H9 (cell line): ENCODE measurements around the gene ITGB2. TPM values are rescaled to one million over a fixed set of nuclear protein-coding genes. Genes with fewer than 3 reads are reported as not detected.
A peak's percentile ranks its signal among the peaks of the same experiment; 100 is the strongest.

Source experiments
- DNase-seq: peaks from one replicate; pipeline ENCODE4 v3.0.0-alpha.2; 2017
- H2AFZ ChIP-seq: one replicate; pipeline ENCODE4 v1.6.1; 2013; ENCODE audit warnings: mild to moderate bottlenecking, low read length, control low read depth, moderate library complexity
- H2AK5ac ChIP-seq: 2 replicates; pipeline ENCODE4 v1.6.1; 2013; ENCODE audit warnings: low read length, control low read depth, mixed read lengths; ENCODE audit not compliant: insufficient read length
- H2BK120ac ChIP-seq: one replicate; pipeline ENCODE4 v1.6.1; 2013; ENCODE audit warnings: low read depth, mild to moderate bottlenecking, low read length, control low read depth, inconsistent platforms; ENCODE audit not compliant: poor library complexity, severe bottlenecking
- H2BK12ac ChIP-seq: 2 replicates; pipeline ENCODE4 v1.6.1; 2013; ENCODE audit warnings: low read length, control low read depth, mixed read lengths, low read depth; ENCODE audit not compliant: insufficient read length
- H2BK15ac ChIP-seq: 2 replicates; pipeline ENCODE4 v1.6.1; 2013; ENCODE audit warnings: low read depth, low read length, control low read depth
- H2BK20ac ChIP-seq: one replicate; pipeline ENCODE4 v1.6.1; 2013; ENCODE audit warnings: low read depth, mild to moderate bottlenecking, low read length, control low read depth, inconsistent platforms; ENCODE audit not compliant: poor library complexity, severe bottlenecking
- H2BK5ac ChIP-seq: 2 replicates; pipeline ENCODE4 v1.6.1; 2013; ENCODE audit warnings: low read length, control low read depth, mixed read lengths; ENCODE audit not compliant: insufficient read length
- H3K14ac ChIP-seq: 2 replicates; pipeline ENCODE4 v1.6.1; 2013; ENCODE audit warnings: low read length, control low read depth; ENCODE audit not compliant: insufficient read depth
- H3K18ac ChIP-seq: 2 replicates; pipeline ENCODE4 v1.6.1; 2013; ENCODE audit warnings: low read depth, mild to moderate bottlenecking, mixed read lengths, low read length, control low read depth; ENCODE audit not compliant: insufficient read length
- H3K23ac ChIP-seq: 2 replicates; pipeline ENCODE4 v1.6.1; 2013; ENCODE audit warnings: low read length, control low read depth, mixed read lengths, low read depth; ENCODE audit not compliant: insufficient read length
- H3K23me2 ChIP-seq: 2 replicates; pipeline ENCODE4 v1.6.1; 2013; ENCODE audit warnings: low read depth, mild to moderate bottlenecking, mixed read lengths, low read length, control low read depth; ENCODE audit not compliant: insufficient read length, poor library complexity, severe bottlenecking
- H3K27ac ChIP-seq: 2 replicates; pipeline ENCODE4 v1.5.1; 2013; ENCODE audit warnings: low read length, control low read depth, mixed read lengths, low read depth; ENCODE audit not compliant: insufficient read length
- H3K27me3 ChIP-seq: 2 replicates; pipeline ENCODE4 v1.6.1; 2013; ENCODE audit warnings: low read length, control low read depth, inconsistent platforms; ENCODE audit not compliant: insufficient read depth
- H3K4ac ChIP-seq: 2 replicates; pipeline ENCODE4 v1.6.1; 2013; ENCODE audit warnings: low read depth, mild to moderate bottlenecking, control low read depth, inconsistent platforms, low read length, moderate library complexity
- H3K4me1 ChIP-seq: 2 replicates; pipeline ENCODE4 v1.6.1; 2013; ENCODE audit warnings: low read length, control low read depth, inconsistent platforms; ENCODE audit not compliant: insufficient read depth
- H3K4me2 ChIP-seq: 2 replicates; pipeline ENCODE4 v1.6.1; 2013; ENCODE audit warnings: low read length, control low read depth, mixed read lengths; ENCODE audit not compliant: insufficient read length, insufficient read depth
- H3K56ac ChIP-seq: 2 replicates; pipeline ENCODE4 v1.6.1; 2013; ENCODE audit warnings: low read depth, mild to moderate bottlenecking, mixed read lengths, low read length, control low read depth; ENCODE audit not compliant: insufficient read length
- H3K79me1 ChIP-seq: 2 replicates; pipeline ENCODE4 v1.6.1; 2013; ENCODE audit warnings: low read depth, mild to moderate bottlenecking, moderate library complexity, low read length, control low read depth, inconsistent platforms; ENCODE audit not compliant: insufficient read depth, poor library complexity, severe bottlenecking
- H3K79me2 ChIP-seq: 2 replicates; pipeline ENCODE4 v1.6.1; 2013; ENCODE audit warnings: low read length, control low read depth, inconsistent platforms; ENCODE audit not compliant: insufficient read depth
- H3K9ac ChIP-seq: 2 replicates; pipeline ENCODE4 v1.6.1; 2013; ENCODE audit warnings: low read length, control low read depth, mixed read lengths; ENCODE audit not compliant: insufficient read length; ENCODE audit errors: extremely low read depth
- H3K9me3 ChIP-seq: one replicate; pipeline ENCODE4 v1.6.1; 2013; ENCODE audit warnings: low read depth, low read length, inconsistent platforms; ENCODE audit not compliant: control insufficient read depth
- H3T11ph ChIP-seq: one replicate; pipeline ENCODE4 v1.6.1; 2013; ENCODE audit warnings: mild to moderate bottlenecking, low read length, control low read depth, inconsistent platforms
- H4K20me1 ChIP-seq: one replicate; pipeline ENCODE4 v1.6.1; 2013; ENCODE audit not compliant: control insufficient read depth, insufficient read length, insufficient read depth
- H4K5ac ChIP-seq: 2 replicates; pipeline ENCODE4 v1.6.1; 2013; ENCODE audit warnings: low read depth, mild to moderate bottlenecking, mixed read lengths, low read length, control low read depth; ENCODE audit not compliant: insufficient read length
- H4K8ac ChIP-seq: replicated peaks from 2 replicates; pipeline ENCODE4 v1.6.1; 2013; ENCODE audit warnings: low read length, control low read depth, mixed read lengths, low read depth; ENCODE audit not compliant: insufficient read length
- H4K91ac ChIP-seq: 2 replicates; pipeline ENCODE4 v1.6.1; 2013; ENCODE audit warnings: low read depth, mild to moderate bottlenecking, moderate library complexity, mixed read lengths, low read length, control low read depth; ENCODE audit not compliant: insufficient read length
- H3K27ac Mint-ChIP-seq, 3 experiments: 2 replicates in 2 of 3; 3 replicates in 1 of 3; pipeline ENCODE4 v1.8.0; 2020 to 2021; ENCODE audit warnings: mixed read lengths in 3 of 3, mild to moderate bottlenecking in 1 of 3, moderate library complexity in 1 of 3
- H3K27me3 Mint-ChIP-seq: 2 replicates; pipeline ENCODE4 v1.8.0; 2021; ENCODE audit warnings: low read depth, mild to moderate bottlenecking, moderate library complexity, mixed read lengths
- H3K36me3 Mint-ChIP-seq, 3 experiments: 2 replicates in 2 of 3; 3 replicates in 1 of 3; pipeline ENCODE4 v1.8.0; 2020 to 2021; ENCODE audit warnings: low read depth in 3 of 3, mixed read lengths in 3 of 3; ENCODE audit not compliant: insufficient read depth in 1 of 3
- H3K4me1 Mint-ChIP-seq, 2 experiments: 2 replicates each; pipeline ENCODE4 v1.8.0; 2020; ENCODE audit warnings: mixed read lengths in 2 of 2
- H3K4me3 Mint-ChIP-seq, 2 experiments: 2 replicates in 1 of 2; 3 replicates in 1 of 2; pipeline ENCODE4 v1.8.0; 2020 to 2021; ENCODE audit warnings: mild to moderate bottlenecking in 2 of 2, mixed read lengths in 2 of 2, moderate library complexity in 1 of 2
- H3K9me3 Mint-ChIP-seq, 2 experiments: 2 replicates in 1 of 2; 3 replicates in 1 of 2; pipeline ENCODE4 v1.8.0; 2020; ENCODE audit warnings: mild to moderate bottlenecking in 2 of 2, mixed read lengths in 2 of 2, moderate library complexity in 1 of 2
- WGBS: extraction: QIAGEN DNeasy Blood & Tissue Kit; methylation state at CpG from one replicate; pipeline ENCODE4 v1.1.7; 2013; ENCODE audit warnings: missing lambda C conversion rate, low lambda C conversion rate, mixed read lengths; ENCODE audit not compliant: insufficient read length; ENCODE audit errors: extremely low coverage; 5-methylcytosine and 5-hydroxymethylcytosine counted together
- total RNA-seq: library from RNA; stranded (reverse); gene quantifications from 2 replicates; pipeline ENCODE4 v1.2.1, GENCODE V29; 2021
- TF ChIP-seq, protein P1 (sequence below): fragments of 200-600 bp; sonication (generic); conservative IDR thresholded peaks from 3 replicates; pipeline ENCODE4 v1.8.0; 2021; ENCODE audit warnings: antibody characterized with exemption, mild to moderate bottlenecking

The ITGB2 gene
- total RNA-seq, 1 experiment from 2014 or later, result 1.1 TPM

DNA sequence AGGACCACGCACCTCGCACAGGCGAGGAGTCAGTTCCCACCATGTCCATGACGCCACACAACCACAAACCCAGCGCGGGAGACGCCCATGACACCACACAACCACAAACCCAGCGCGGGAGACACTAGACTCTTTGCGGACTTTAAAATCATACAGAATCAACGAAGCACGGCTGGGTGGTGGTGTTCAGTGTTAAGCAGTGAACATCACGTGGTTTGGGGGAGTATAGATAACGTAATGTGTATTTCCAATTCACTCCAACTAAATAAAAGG lies 66.4 kb downstream of the ITGB2 start:
- no peaks in the 10 kb centered on the region for H3K27me3 ChIP-seq
- H3K4me1 Mint-ChIP-seq, result no peaks in the 10 kb centered on the region
- H3K4me2 ChIP-seq, result no peak overlapping the region
- H2BK120ac ChIP-seq, result no peak overlapping the region
- no peaks in the 10 kb centered on the region for H3K79me1 ChIP-seq
- H3T11ph ChIP-seq, result no peak overlapping the region
- no peaks in the 10 kb centered on the region for H3K9me3 Mint-ChIP-seq
- H3K14ac ChIP-seq, result no peak overlapping the region
- no peaks in the 10 kb centered on the region for H3K27me3 Mint-ChIP-seq
- DNase-seq, result no peak
- no peaks in the 10 kb centered on the region for H4K20me1 ChIP-seq
- peaks cover 44 to 87% (median 76%) of the 10 kb centered on the region in 3 experiments; a peak in 6 of 7 replicates for H3K36me3 Mint-ChIP-seq
- no peak overlapping the region for H2AFZ ChIP-seq
- H3K56ac ChIP-seq, result no peak overlapping the region
- H2AK5ac ChIP-seq, result no peak overlapping the region
- no peak overlapping the region for H3K9ac ChIP-seq
- no peak overlapping the region for H3K4ac ChIP-seq
- H3K23me2 ChIP-seq, result no peaks in the 10 kb centered on the region
- H2BK20ac ChIP-seq, result no peak overlapping the region
- no peak overlapping the region for H4K8ac ChIP-seq
- no peak overlapping the region for H4K91ac ChIP-seq
- H3K4me3 Mint-ChIP-seq, result no peak overlapping the region
- no peak overlapping the region for H3K23ac ChIP-seq
- no peak overlapping the region for H3K27ac ChIP-seq
- no peak overlapping the region for H2BK15ac ChIP-seq
- WGBS, result no CpG with 5 or more reads among the region's 14 CpGs
- H3K9me3 ChIP-seq, result no peaks in the 10 kb centered on the region
- H2BK12ac ChIP-seq, result no peak overlapping the region
- H3K27ac Mint-ChIP-seq, result peak overlapping the region in 1 of 3 experiments; percentile 60; a peak in 1 of 7 replicates
- H4K5ac ChIP-seq, result no peak overlapping the region
- no peak overlapping the region for H2BK5ac ChIP-seq
- no peaks in the 10 kb centered on the region for H3K4me1 ChIP-seq
- H3K79me2 ChIP-seq, result peaks cover 5% of the 10 kb centered on the region; the same call in 1 of the 2 replicates
- H3K18ac ChIP-seq, result no peak overlapping the region
- TF ChIP-seq, protein P1, sequence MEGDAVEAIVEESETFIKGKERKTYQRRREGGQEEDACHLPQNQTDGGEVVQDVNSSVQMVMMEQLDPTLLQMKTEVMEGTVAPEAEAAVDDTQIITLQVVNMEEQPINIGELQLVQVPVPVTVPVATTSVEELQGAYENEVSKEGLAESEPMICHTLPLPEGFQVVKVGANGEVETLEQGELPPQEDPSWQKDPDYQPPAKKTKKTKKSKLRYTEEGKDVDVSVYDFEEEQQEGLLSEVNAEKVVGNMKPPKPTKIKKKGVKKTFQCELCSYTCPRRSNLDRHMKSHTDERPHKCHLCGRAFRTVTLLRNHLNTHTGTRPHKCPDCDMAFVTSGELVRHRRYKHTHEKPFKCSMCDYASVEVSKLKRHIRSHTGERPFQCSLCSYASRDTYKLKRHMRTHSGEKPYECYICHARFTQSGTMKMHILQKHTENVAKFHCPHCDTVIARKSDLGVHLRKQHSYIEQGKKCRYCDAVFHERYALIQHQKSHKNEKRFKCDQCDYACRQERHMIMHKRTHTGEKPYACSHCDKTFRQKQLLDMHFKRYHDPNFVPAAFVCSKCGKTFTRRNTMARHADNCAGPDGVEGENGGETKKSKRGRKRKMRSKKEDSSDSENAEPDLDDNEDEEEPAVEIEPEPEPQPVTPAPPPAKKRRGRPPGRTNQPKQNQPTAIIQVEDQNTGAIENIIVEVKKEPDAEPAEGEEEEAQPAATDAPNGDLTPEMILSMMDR, result no peak
